GM12878 (cell line): Measurements from ENCODE around the gene AEBP1.

ENCODE experiments used
- CEBPB ChIP-seq, 2 experiments: fragments of 150-350 bp in 1 of 2; IDR thresholded peaks; 2 replicates each; pipeline ENCODE4 v1.6.1; 2012 to 2014; ENCODE audit warnings: low read depth in 2 of 2, low read length in 2 of 2, borderline replicate concordance in 1 of 2, inconsistent platforms in 1 of 2
- ELK1 ChIP-seq: IDR thresholded peaks from 2 replicates; pipeline ENCODE4 v1.6.1; 2012; ENCODE audit warnings: low read depth, low read length, improper control_type of control experiment
- EZH2 ChIP-seq: IDR thresholded peaks from 2 replicates; pipeline ENCODE4 v1.6.1; 2012; ENCODE audit warnings: low read depth, mild to moderate bottlenecking, control low read depth, inconsistent platforms, low read length, borderline replicate concordance; ENCODE audit not compliant: control insufficient read depth
- JUNB ChIP-seq: IDR thresholded peaks from 2 replicates; pipeline ENCODE4 v1.6.1; 2016; ENCODE audit warnings: antibody characterized with exemption, mild to moderate bottlenecking
- PAX8 ChIP-seq: fragments of 450-650 bp; IDR thresholded peaks from 2 replicates; pipeline ENCODE4 v1.6.1; 2017; ENCODE audit warnings: mild to moderate bottlenecking, moderate library complexity
- POLR2A ChIP-seq: IDR thresholded peaks from 2 replicates; pipeline ENCODE4 v1.6.1; 2011; ENCODE audit warnings: low read depth, mild to moderate bottlenecking, low read length
- RAD21 ChIP-seq: IDR thresholded peaks from 2 replicates; pipeline ENCODE4 v1.6.1; 2011; ENCODE audit warnings: mild to moderate bottlenecking, low read depth, low read length, moderate library complexity; ENCODE audit not compliant: insufficient read depth
- YY1 ChIP-seq: IDR thresholded peaks from 2 replicates; pipeline ENCODE4 v1.6.1; 2011; ENCODE audit warnings: low read depth, mild to moderate bottlenecking, low read length

DNA sequence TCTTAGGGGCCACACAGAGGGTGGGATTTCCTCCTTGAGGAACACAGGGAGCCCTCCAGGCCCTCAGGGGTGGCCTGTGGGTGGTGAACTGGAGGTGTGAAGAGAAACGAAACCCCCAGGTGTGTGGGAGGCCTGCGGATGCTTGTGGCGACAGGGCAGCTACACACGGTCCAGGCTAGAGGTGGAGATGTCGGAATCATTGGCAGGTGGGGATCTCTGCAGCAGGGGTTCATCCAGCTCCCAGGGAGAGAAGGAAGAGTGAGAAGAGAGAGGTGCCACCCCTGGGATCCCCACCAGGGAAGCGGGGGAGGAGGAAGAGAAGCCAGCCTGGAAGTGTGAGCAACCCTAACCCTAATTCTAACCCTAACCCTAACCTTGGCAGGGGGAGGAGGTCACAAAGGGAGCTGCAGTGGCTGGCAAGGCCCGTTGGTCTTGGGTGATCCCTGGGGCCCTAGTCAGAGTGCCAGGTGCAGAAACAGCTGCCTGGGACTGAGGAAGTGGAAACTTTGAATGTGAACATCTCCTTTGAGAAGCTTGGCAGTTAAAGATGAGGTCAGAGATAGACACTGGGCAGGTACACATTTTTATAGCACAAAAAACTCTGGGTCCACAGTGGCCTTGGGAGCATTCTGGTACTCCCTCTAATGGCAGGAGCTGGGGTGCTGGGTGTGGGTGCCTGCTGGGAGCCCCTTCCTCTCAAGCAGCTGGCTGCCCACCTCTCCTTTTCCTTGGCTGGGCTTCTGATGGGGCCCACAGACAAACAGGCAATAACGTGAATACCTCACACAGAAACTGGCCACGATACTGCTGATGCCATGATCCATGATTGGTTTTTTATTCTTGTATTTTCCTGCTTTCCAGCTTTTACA lies 6.8 kb upstream of the AEBP1 start:
- TF ChIP-seq POLR2A (no peak), RAD21 (no peak), ELK1 (no peak), PAX8 (no peak), CEBPB (IDR thresholded peaks at IDR 0.05; ENCODE audit: borderline replicate concordance in 1 of 2, low read depth in 2 of 2, low read length in 2 of 2) (no peak), JUNB (no peak), EZH2 (no peak), YY1 (no peak)
